ENCODE measurements around the gene KLC1. TPM values are rescaled to one million over a fixed set of nuclear protein-coding genes. Genes with fewer than 3 reads are reported as not detected.

KLC1 gene
- total RNA-seq, 1 donor from 2014 or later = 169 TPM

DNA sequence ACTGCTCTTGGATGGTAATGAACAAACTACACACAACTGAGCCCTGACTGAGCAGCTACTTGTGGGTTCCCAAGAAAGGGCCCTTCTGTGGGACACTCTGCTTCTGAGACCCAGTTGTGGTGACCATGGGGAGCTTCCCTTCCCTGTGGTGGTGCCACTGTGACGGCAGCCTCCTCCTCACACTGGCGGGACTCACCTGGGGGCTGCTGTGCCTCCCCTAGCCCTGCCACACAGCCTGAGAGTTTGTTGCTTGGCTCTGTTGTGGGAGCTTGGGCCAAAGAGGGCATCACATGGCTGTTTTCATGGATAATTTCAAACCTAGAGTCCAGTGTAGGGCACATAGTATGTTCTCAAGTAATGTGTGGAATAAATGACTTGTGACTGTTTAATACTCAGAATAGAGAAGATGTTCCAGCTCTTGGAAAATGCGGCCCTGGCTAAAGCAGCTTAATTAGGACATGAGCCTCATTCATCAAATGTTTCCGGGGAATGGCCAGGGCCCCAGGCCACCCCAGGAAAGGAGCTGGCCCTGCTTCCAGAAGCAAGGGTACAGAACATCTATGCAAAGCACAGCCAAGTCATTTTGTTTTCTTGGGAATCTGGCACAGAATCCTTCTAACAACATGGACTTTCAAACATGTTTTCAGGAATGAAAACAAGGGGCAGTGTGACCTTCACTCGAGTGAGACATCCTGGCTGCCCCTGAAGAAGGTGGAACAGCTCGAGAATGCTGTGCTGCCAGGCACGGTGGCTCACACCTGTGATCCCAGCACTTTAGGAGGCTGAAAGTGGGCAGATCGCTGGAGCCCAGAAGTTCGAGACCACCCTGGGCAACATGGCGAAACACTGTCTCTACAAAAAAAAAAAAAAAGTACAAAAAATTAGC, 107.8 kb downstream of the KLC1 start:
- H3K4me3 Mint-ChIP-seq (ENCODE audit: low read depth) = no peak overlapping the region
- no peak for DNase-seq (ENCODE audit: low spot score)
- H3K27me3 Mint-ChIP-seq (ENCODE audit: low read depth) = no peaks in the 10 kb centered on the region
- intact Hi-C loops (cut with micrococcal nuclease) = no loop called here
- peaks cover 4% of the 10 kb centered on the region for H3K36me3 Mint-ChIP-seq (ENCODE audit: low read depth)
- no peaks in the 10 kb centered on the region for H3K4me1 Mint-ChIP-seq (ENCODE audit: low read depth)
- H3K27ac Mint-ChIP-seq = no peak overlapping the region
- H3K9me3 Mint-ChIP-seq = no peaks in the 10 kb centered on the region

GRCh38 chr14:103737432-103738045, 108.5 kb downstream of the KLC1 start:
- H3K27me3 Mint-ChIP-seq (ENCODE audit: low read depth) = no peaks in the 10 kb centered on the region

DNA sequence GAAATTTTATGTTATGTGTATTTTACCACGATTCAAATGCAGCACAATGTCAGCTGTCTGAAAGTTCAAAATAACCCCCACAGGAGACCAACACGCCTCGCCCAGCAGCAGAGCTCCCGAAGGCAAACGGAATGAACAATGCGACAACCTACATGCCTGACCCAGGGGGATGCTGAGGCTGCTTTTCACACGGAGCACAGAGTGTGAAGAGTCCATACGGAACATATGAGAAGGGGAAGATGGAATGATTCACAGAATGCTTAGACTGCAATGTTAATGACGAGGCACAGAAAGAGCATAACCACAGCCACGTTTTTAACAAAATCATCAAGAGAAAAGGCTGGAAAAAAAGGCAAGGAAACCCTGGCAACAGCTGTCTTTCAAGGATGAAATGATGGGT, 109.2 kb downstream of the KLC1 start:
- Mint-ChIP-seq H3K27ac (no peak overlapping the region), H3K27me3 (ENCODE audit: low read depth) (no peaks in the 10 kb centered on the region), H3K4me3 (ENCODE audit: low read depth) (no peak overlapping the region), H3K9me3 (no peaks in the 10 kb centered on the region), H3K4me1 (ENCODE audit: low read depth) (no peaks in the 10 kb centered on the region), H3K36me3 (ENCODE audit: low read depth) (no peaks in the 10 kb centered on the region)
- intact Hi-C loops (cut with micrococcal nuclease) = no loop called here
- DNase-seq (ENCODE audit: low spot score) = no peak

More at GRCh38 chr14:103737432-103738045, 108.5 kb downstream of the KLC1 start:
- H3K4me1 Mint-ChIP-seq (ENCODE audit: low read depth) = no peaks in the 10 kb centered on the region
- peaks cover 4% of the 10 kb centered on the region for H3K36me3 Mint-ChIP-seq (ENCODE audit: low read depth)
- H3K27ac Mint-ChIP-seq = no peak overlapping the region
- H3K4me3 Mint-ChIP-seq (ENCODE audit: low read depth) = no peak overlapping the region
- H3K9me3 Mint-ChIP-seq = no peaks in the 10 kb centered on the region
- DNase-seq (ENCODE audit: low spot score) = no peak
- intact Hi-C loops (cut with micrococcal nuclease) = no loop called here

GRCh38 chr14:103738701-103739451, 109.9 kb downstream of the KLC1 start:
- Mint-ChIP-seq H3K9me3 (no peaks in the 10 kb centered on the region), H3K27ac (no peak overlapping the region)

GRCh38 chr14:103739466-103739792, 110.4 kb downstream of the KLC1 start:
- Mint-ChIP-seq H3K27ac (no peak overlapping the region), H3K4me1 (ENCODE audit: low read depth) (no peaks in the 10 kb centered on the region), H3K27me3 (ENCODE audit: low read depth) (no peaks in the 10 kb centered on the region), H3K36me3 (ENCODE audit: low read depth) (no peaks in the 10 kb centered on the region), H3K9me3 (no peaks in the 10 kb centered on the region), H3K4me3 (ENCODE audit: low read depth) (no peak overlapping the region)
- intact Hi-C loops (cut with micrococcal nuclease) = no loop called here
- no peak for DNase-seq (ENCODE audit: low spot score)

More at GRCh38 chr14:103738701-103739451, 109.9 kb downstream of the KLC1 start:
- Mint-ChIP-seq H3K4me3 (ENCODE audit: low read depth) (no peak overlapping the region), H3K4me1 (ENCODE audit: low read depth) (no peaks in the 10 kb centered on the region), H3K27me3 (ENCODE audit: low read depth) (no peaks in the 10 kb centered on the region), H3K36me3 (ENCODE audit: low read depth) (no peaks in the 10 kb centered on the region)
- no peak for DNase-seq (ENCODE audit: low spot score)
- intact Hi-C loops (cut with micrococcal nuclease) = no loop called here

DNA sequence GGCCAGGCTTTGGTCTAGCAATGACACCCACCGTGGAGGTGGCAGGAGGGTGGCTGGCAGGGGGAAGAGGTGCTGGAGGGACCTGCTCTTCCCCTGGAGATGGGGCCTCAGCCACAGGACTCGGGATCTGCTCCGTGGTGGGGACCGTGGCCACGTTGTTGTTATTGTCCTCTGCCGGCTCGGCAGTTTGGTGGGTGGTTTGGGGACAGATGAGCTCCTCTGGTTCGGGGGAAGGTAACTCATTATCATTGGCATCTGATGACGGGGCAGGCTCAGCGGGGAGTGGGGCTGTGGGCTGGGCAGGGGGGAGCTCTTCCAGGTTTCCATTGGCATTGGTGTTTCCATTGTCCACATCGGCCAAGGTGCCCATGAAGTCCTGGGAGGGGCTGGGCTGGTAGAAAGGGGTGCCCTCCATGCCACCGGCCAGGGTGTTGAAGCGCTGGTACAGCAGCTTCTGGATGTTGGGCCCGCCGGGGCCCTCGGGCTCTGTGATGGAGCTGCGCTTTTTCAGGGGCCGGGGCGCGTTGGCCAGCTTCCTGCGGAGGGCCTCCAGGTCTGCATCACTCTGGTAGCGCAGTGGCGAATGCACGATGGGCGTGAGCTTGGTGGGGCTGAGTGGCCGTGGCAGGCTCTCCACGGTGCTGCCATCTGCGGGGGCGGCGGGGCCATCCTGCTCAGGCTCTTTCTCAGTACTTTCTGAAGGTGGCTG, 110.9 kb downstream of the KLC1 start:
- Mint-ChIP-seq H3K4me1 (ENCODE audit: low read depth) (no peaks in the 10 kb centered on the region), H3K4me3 (ENCODE audit: low read depth) (no peak overlapping the region), H3K9me3 (no peaks in the 10 kb centered on the region), H3K27ac (no peak overlapping the region), H3K27me3 (ENCODE audit: low read depth) (no peaks in the 10 kb centered on the region), H3K36me3 (ENCODE audit: low read depth) (no peaks in the 10 kb centered on the region)
- intact Hi-C loops (cut with micrococcal nuclease) = no loop called here
- DNase-seq (ENCODE audit: low spot score) = no peak

- no peak overlapping the region for H3K27ac Mint-ChIP-seq
- H3K4me1 Mint-ChIP-seq (ENCODE audit: low read depth) = no peaks in the 10 kb centered on the region
- no peak for DNase-seq (ENCODE audit: low spot score)
- H3K36me3 Mint-ChIP-seq (ENCODE audit: low read depth) = no peaks in the 10 kb centered on the region
- intact Hi-C loops (cut with micrococcal nuclease) = no loop called here
- H3K9me3 Mint-ChIP-seq = no peaks in the 10 kb centered on the region
- no peaks in the 10 kb centered on the region for H3K27me3 Mint-ChIP-seq (ENCODE audit: low read depth)
- no peak overlapping the region for H3K4me3 Mint-ChIP-seq (ENCODE audit: low read depth)
Measured at GRCh38 chr14:103740991-103741689, 112.1 kb downstream of the KLC1 start.

- DNase-seq (ENCODE audit: low spot score) = no peak
Measured at GRCh38 chr14:103741876-103742275, 112.9 kb downstream of the KLC1 start.

GRCh38 chr14:103742499-103743255, 113.7 kb downstream of the KLC1 start:
- Mint-ChIP-seq H3K27me3 (ENCODE audit: low read depth) (no peaks in the 10 kb centered on the region), H3K4me3 (ENCODE audit: low read depth) (no peak overlapping the region), H3K36me3 (ENCODE audit: low read depth) (no peaks in the 10 kb centered on the region), H3K9me3 (no peaks in the 10 kb centered on the region), H3K4me1 (ENCODE audit: low read depth) (no peaks in the 10 kb centered on the region), H3K27ac (no peak overlapping the region)
- intact Hi-C loops (cut with micrococcal nuclease) = no loop called here
- DNase-seq (ENCODE audit: low spot score) = no peak

More at GRCh38 chr14:103741876-103742275, 112.9 kb downstream of the KLC1 start:
- H3K27ac Mint-ChIP-seq = no peak overlapping the region
- no peaks in the 10 kb centered on the region for H3K4me1 Mint-ChIP-seq (ENCODE audit: low read depth)
- no peak overlapping the region for H3K4me3 Mint-ChIP-seq (ENCODE audit: low read depth)
- no peaks in the 10 kb centered on the region for H3K27me3 Mint-ChIP-seq (ENCODE audit: low read depth)
- intact Hi-C loops (cut with micrococcal nuclease) = no loop called here
- H3K36me3 Mint-ChIP-seq (ENCODE audit: low read depth) = no peaks in the 10 kb centered on the region
- H3K9me3 Mint-ChIP-seq = no peaks in the 10 kb centered on the region

DNA sequence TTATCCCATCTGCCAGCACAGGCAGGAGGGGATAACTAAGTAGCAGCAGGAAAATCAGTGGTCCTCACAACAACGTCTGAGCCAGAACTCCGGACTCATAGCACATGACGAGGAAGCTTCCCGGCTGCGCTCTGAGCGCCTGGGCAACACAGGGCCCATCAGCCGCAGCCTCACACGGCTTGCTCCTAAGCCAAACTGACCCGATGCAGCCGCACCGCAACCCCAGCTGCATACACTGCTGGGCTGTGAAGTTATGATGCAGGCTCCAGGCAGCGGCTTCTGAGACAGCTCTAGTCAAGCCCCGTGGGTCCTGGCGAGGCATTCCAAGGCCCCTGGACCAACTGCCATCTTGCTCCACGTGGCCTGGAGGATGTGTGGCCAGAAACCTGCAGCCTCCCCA, 114.7 kb downstream of the KLC1 start:
- Mint-ChIP-seq H3K4me3 (ENCODE audit: low read depth) (no peak overlapping the region), H3K36me3 (ENCODE audit: low read depth) (no peaks in the 10 kb centered on the region), H3K27me3 (ENCODE audit: low read depth) (no peaks in the 10 kb centered on the region), H3K4me1 (ENCODE audit: low read depth) (peaks cover 6% of the 10 kb centered on the region), H3K9me3 (no peaks in the 10 kb centered on the region), H3K27ac (no peak overlapping the region)
- intact Hi-C loops (cut with micrococcal nuclease) = no loop called here
- DNase-seq (ENCODE audit: low spot score) = no peak

GRCh38 chr14:103744621-103745395, 115.8 kb downstream of the KLC1 start:
- no peak overlapping the region for H3K4me3 Mint-ChIP-seq (ENCODE audit: low read depth)
- no peaks in the 10 kb centered on the region for H3K9me3 Mint-ChIP-seq
- H3K4me1 Mint-ChIP-seq (ENCODE audit: low read depth) = peaks cover 6% of the 10 kb centered on the region
- no peak overlapping the region for H3K27ac Mint-ChIP-seq
- DNase-seq (ENCODE audit: low spot score) = no peak
- no peaks in the 10 kb centered on the region for H3K27me3 Mint-ChIP-seq (ENCODE audit: low read depth)
- H3K36me3 Mint-ChIP-seq (ENCODE audit: low read depth) = no peaks in the 10 kb centered on the region
- intact Hi-C loops (cut with micrococcal nuclease) = no loop called here
